ENCODE data around the gene PCBP3.

Gene PCBP3

GRCh38 chr21:45830720-45831366 is 187.3 kb downstream of the PCBP3 start:
- no peak for DNase-seq

GRCh38 chr21:45831991-45832740 is 188.6 kb downstream of the PCBP3 start:
- no peak for DNase-seq

GRCh38 chr21:45832741-45833235 is 189.3 kb downstream of the PCBP3 start:
- DNase-seq = peak; percentile 10 to 31

- DNase-seq = no peak
Observed at GRCh38 chr21:45833414-45833813, 189.9 kb downstream of the PCBP3 start.

GRCh38 chr21:45834026-45834715 is 190.6 kb downstream of the PCBP3 start:
- no peak for DNase-seq

GRCh38 chr21:45834821-45835293 is 191.3 kb downstream of the PCBP3 start:
- no peak for DNase-seq

GRCh38 chr21:45835301-45836267 is 192.1 kb downstream of the PCBP3 start:
- no peak for DNase-seq

- DNase-seq = no peak
Observed at GRCh38 chr21:45836268-45836655, 192.7 kb downstream of the PCBP3 start.

- DNase-seq = no peak
Observed at GRCh38 chr21:45836694-45837670, 193.5 kb downstream of the PCBP3 start.

GRCh38 chr21:45837936-45838335 is 194.4 kb downstream of the PCBP3 start:
- no peak for DNase-seq

- no peak for DNase-seq
Observed at GRCh38 chr21:45838634-45839033, 195.1 kb downstream of the PCBP3 start.

GRCh38 chr21:45839274-45839673 is 195.7 kb downstream of the PCBP3 start:
- DNase-seq = no peak

- DNase-seq = no peak
Observed at GRCh38 chr21:45841033-45841432, 197.5 kb downstream of the PCBP3 start.

GRCh38 chr21:45843426-45843825 is 199.9 kb downstream of the PCBP3 start:
- DNase-seq = no peak

GRCh38 chr21:45844181-45844580 is 200.7 kb downstream of the PCBP3 start:
- no peak for DNase-seq

- DNase-seq = no peak
Observed at GRCh38 chr21:45845063-45845769, 201.7 kb downstream of the PCBP3 start.

GRCh38 chr21:45845770-45846090 is 202.2 kb downstream of the PCBP3 start:
- DNase-seq = no peak

- no peak for DNase-seq
Observed at GRCh38 chr21:45846373-45847160, 203.0 kb downstream of the PCBP3 start.

- no peak for DNase-seq
Observed at GRCh38 chr21:45847870-45848269, 204.3 kb downstream of the PCBP3 start.

GRCh38 chr21:45848331-45848730 is 204.8 kb downstream of the PCBP3 start:
- DNase-seq = no peak

Measured in inflammatory macrophage (primary cell).